ENCODE data around the gene BCL11A. TPM values are rescaled to one million over a fixed set of nuclear protein-coding genes. Genes with fewer than 3 reads are reported as not detected.

Gene BCL11A
- total RNA-seq, 1 experiment from 2014 or later = 91.4 TPM

DNA sequence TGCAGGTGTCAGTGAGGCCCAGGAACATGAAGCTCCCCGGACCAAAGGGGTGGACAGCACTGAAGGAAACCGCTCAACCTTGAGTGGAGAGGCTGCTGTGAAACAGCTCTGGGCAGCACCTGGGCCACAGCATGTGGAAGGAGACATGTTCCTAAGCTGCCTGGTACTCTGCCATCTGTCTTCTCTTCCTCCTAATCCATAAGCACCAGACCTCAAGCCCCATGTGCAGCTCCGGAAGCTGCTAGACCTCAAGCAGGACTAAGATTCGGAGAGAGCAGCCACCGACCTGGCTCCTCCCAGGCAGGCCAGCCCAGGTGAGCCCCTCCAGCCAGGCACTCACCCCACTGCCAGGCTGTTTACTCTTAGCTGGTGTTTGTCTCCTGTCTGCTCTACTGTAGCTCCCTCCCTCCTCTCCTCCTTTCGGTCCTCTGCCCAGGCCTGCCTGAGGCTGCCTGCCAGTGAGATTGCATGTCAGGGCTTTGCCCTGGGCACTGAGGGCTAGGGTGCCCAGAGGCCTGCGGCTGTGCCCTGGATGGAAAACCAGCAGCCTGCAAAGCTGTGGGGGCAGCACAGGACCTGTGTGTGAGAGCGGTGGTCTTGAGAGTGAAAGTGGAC is 53.7 kb downstream of the BCL11A start:
- Mint-ChIP-seq H3K4me1 (peaks cover 48 to 61% of the 10 kb centered on the region in 2 experiments), H3K27ac (peak overlapping the region in 2 of 3 experiments; percentile 84 to 90; a peak in 4 of 7 replicates), H3K36me3 (ENCODE audit: insufficient read depth in 1 of 3, low read depth in 3 of 3) (peaks cover 4 to 33% (median 29%) of the 10 kb centered on the region in 3 experiments; a peak in 5 of 7 replicates), H3K27me3 (ENCODE audit: low read depth) (no peaks in the 10 kb centered on the region), H3K4me3 (no peak overlapping the region), H3K9me3 (no peaks in the 10 kb centered on the region)
- Histone ChIP-seq H2BK20ac (ENCODE audit: low read depth, low read length, poor library complexity, severe bottlenecking) (no peak overlapping the region), H3K4me2 (ENCODE audit: insufficient read depth, insufficient read length, low read length) (no peak overlapping the region), H3K18ac (ENCODE audit: insufficient read length, low read depth, low read length) (no peak overlapping the region), H3K23ac (ENCODE audit: insufficient read length, low read depth, low read length) (no peak overlapping the region), H3K9me3 (ENCODE audit: control insufficient read depth, low read depth, low read length) (no peaks in the 10 kb centered on the region), H3K27ac (ENCODE audit: insufficient read length, low read depth, low read length) (no peak overlapping the region), H2BK12ac (ENCODE audit: insufficient read length, low read depth, low read length) (no peak overlapping the region), H2AK5ac (ENCODE audit: insufficient read length, low read length) (no peak overlapping the region), H2BK5ac (ENCODE audit: insufficient read length, low read length) (no peak overlapping the region), H2BK15ac (ENCODE audit: low read depth, low read length) (no peak overlapping the region), H3K79me1 (ENCODE audit: insufficient read depth, low read depth, low read length, poor library complexity, severe bottlenecking) (peaks cover 4% of the 10 kb centered on the region), H3K56ac (ENCODE audit: insufficient read length, low read depth, low read length) (no peak overlapping the region), H2BK120ac (ENCODE audit: low read depth, low read length, poor library complexity, severe bottlenecking) (no peak overlapping the region), H3K9ac (ENCODE audit: extremely low read depth, insufficient read length, low read length) (no peak overlapping the region), H4K91ac (ENCODE audit: insufficient read length, low read depth, low read length) (no peak overlapping the region), H3K4me1 (ENCODE audit: insufficient read depth, low read length) (peaks cover 1% of the 10 kb centered on the region; the same call in 1 of the 2 replicates), H3K14ac (ENCODE audit: insufficient read depth, low read length) (no peak overlapping the region; the same call in 1 of the 2 replicates), H3K4ac (ENCODE audit: low read depth, low read length) (no peak overlapping the region), H4K5ac (ENCODE audit: insufficient read length, low read depth, low read length) (no peak overlapping the region), H3T11ph (ENCODE audit: low read length) (no peak overlapping the region), H4K8ac (replicated peaks; ENCODE audit: insufficient read length, low read depth, low read length) (no peak overlapping the region), H3K79me2 (ENCODE audit: insufficient read depth, low read length) (peaks cover 8% of the 10 kb centered on the region; the same call in 1 of the 2 replicates), H3K23me2 (ENCODE audit: insufficient read length, low read depth, low read length, poor library complexity, severe bottlenecking) (no peaks in the 10 kb centered on the region), H2AFZ (ENCODE audit: low read length) (no peak overlapping the region), H4K20me1 (ENCODE audit: control insufficient read depth, insufficient read depth, insufficient read length) (peaks cover 2% of the 10 kb centered on the region), H3K27me3 (ENCODE audit: insufficient read depth, low read length) (no peaks in the 10 kb centered on the region)
- WGBS (ENCODE audit: extremely low coverage, insufficient read length, low lambda C conversion rate) = no CpG with 5 or more reads among the region's 8 CpGs
- no peak for TF ChIP-seq CTCF (conservative IDR thresholded peaks at IDR 0.05)
- DNase-seq = no peak
